GM19099 (cell line): ENCODE measurements around the gene PARVA.

Source experiments
- POLR2A ChIP-seq: IDR thresholded peaks from 3 replicates; pipeline ENCODE4 v1.6.1; 2011; ENCODE audit warnings: low read depth; ENCODE audit not compliant: insufficient read length; ENCODE audit errors: extremely low read depth

The PARVA gene

DNA sequence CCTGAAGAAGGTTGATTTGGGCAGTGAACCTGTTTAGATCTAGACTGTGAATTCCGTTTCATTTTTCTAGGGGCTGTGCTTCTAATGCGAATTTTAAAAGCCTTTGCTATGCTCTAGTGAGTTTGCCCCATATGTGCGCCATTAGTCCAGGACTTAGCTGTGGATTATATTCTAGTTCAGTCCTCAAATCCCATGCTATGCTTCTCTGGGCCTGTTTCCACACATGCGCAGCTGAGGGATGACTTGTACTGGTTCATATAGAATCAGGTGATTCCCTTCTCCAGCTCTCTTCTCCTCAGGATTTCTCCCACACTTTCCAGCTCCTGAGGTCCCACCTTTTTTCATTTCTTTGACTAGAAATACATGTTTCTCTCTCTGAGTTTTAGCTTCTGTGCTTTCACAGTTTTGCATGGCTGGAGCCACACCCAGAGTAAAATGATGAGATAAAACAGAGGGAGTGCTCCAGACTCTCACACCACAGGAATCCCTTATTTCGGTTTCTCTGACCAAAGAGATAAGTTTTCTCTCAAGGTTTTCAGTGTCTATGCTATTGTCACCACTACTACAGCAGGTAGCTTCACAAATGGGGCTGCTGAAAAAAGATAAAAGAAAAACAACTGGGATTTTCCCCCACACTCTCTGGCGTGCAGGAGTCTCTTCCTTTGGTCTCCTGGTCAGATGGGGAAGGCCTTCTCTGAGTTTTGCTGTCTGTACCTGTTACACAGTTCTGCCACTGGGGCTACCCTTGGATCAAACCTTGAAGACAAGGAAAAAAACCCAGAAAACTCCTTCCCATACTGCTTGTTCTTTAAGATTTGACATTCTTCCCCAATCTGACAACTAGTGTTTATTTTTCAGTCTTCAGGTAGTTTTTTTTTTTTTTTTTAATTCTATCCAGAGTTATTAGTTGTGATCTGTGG is 200.6 kb downstream of the PARVA start:
- TF ChIP-seq POLR2A = no peak

- no peak for TF ChIP-seq POLR2A
These were observed 204.0 kb downstream of the PARVA start for GRCh38 chr11:12581416-12581815.

DNA sequence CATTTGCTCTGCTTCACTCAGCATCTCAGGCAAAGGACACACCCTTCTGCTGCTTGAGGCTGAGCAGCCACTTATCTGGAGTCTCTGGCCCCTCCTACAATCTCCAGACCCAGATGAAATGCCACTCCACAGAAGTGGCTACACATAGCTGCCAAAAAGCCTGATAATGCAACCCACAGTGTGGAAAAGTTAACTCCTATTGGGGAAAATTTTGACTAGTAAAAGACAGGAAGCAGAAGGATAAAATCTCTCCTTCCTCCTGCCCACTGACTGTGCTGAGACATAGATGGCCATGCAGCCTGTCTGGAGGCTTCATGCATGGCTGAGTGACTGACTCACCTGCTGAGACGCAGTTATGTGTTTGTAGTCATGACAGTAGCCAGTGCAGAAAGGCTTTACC is 204.6 kb downstream of the PARVA start:
- TF ChIP-seq POLR2A = no peak
